ENCODE measurements around the gene CBL. TPM values are rescaled to one million over a fixed set of nuclear protein-coding genes. Genes with fewer than 3 reads are reported as not detected.

CBL gene
- polyA plus RNA-seq, 1 of the 3 experiments (the other 2 are of a cell fraction) = 9.5 TPM

DNA sequence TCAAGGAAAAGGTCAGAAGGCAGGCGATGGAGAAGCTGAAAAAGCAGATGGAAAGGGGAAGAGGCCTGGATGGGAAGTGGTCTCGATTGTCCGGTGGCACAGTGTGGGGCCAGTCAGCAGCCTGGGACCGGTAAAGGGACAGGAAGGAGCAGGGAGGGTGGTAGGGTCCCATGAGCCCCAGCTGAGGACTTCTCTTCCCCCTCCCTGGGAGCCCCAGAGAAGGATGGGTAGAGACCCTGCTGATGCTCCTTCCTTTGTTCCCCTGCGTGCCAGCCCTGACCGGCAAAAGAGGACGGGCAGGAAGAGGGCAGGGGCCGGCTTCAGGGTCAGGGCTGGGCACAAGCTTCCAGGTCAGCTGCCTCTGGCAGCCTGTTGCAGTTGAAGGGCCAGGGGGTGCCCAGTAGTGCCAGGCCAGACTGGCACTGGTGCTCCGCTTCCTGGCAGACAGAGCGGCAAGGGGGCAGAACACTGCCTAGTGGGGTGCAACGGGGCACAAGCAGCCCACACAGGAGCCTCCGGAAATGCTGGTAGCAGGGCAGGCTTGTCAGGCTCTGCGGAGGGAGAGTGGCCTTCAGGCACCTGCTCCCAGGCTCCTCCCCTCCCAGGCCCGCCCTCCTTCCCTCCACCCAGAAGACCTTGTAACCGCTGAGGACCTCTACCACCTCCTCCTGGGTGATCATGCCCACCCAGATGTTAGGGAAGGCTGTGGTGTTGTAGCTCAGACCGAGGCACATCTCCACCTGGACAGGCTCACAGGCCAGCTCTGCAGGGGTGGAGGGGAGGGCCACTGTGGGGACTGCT lies 135.3 kb downstream of the CBL start:
- H3K9me2 ChIP-seq = no peaks in the 10 kb centered on the region
- H3F3A ChIP-seq (replicated peaks; ENCODE audit: insufficient read depth) = peaks cover 6% of the 10 kb centered on the region
- ChIA-PET CTCF (interaction anchor here (0.7 to 8.6 kb wide), 8 partner anchors 11 to 227 kb away, joined by 3 to 191 read pairs (median 46); no protein-coding TSS in a partner anchor), POLR2A (interaction anchor here (0.7 kb wide), 1 partner anchor 247 kb away, joined by 3 read pairs; no protein-coding TSS in a partner anchor)
- H3K36me3 ChIP-seq (replicated peaks in 1 of 2; ENCODE audit: control insufficient read depth in 1 of 2, insufficient read depth in 2 of 2, low read length in 1 of 2) = peaks cover 0 to 8% of the 10 kb centered on the region in 2 experiments
- no peak overlapping the region for H2AFZ ChIP-seq (ENCODE audit: low read depth)
- no peaks in the 10 kb centered on the region for H3K9me3 ChIP-seq
- H3K4me2 ChIP-seq = no peak overlapping the region
- WGBS (ENCODE audit: low lambda C conversion rate) = 95% methylated on average over 7 of the region's 16 CpGs
- no peak for DNase-seq
- H4K20me1 ChIP-seq (ENCODE audit: insufficient read depth) = no peaks in the 10 kb centered on the region
- H3K4me3 ChIP-seq (ENCODE audit: low read depth in 2 of 2, low read length in 1 of 2) = no peak overlapping the region
- H3K27ac ChIP-seq (ENCODE audit: low read depth in 2 of 2, low read length in 1 of 2) = no peak overlapping the region
- no peaks in the 10 kb centered on the region for H3K27me3 ChIP-seq (ENCODE audit: insufficient read depth)
- peaks cover 11% of the 10 kb centered on the region; the same call in 1 of the 2 replicates for H3K79me2 ChIP-seq (ENCODE audit: insufficient read depth)
- H3K4me1 ChIP-seq (ENCODE audit: control insufficient read depth in 1 of 2, insufficient read depth in 2 of 2, low read depth in 1 of 2, low read length in 1 of 2) = peaks cover 16 to 29% of the 10 kb centered on the region in 2 experiments; a peak in 3 of 4 replicates
- TF ChIP-seq GATA2 (CRISPR knock-in tag; IDR thresholded peaks at IDR 0.05) (no peak), ELF1 (IDR thresholded peaks at IDR 0.05) (no peak)
- no peak overlapping the region for H3K9ac ChIP-seq

DNA sequence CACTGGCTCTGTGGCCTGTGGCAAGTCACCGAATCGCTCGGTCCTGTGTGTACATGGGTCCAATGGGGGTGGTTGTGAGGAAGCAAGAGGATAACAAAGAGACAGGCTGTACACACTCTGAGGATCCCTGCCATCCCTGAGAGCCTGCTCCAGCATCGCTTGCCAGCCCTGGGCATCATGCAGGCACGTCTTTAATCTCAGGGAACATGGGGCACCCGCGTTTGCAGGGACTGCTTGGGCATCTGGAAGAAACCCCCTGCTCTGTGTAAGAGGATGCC lies 135.8 kb downstream of the CBL start:
- H3F3A ChIP-seq (replicated peaks; ENCODE audit: insufficient read depth) = peaks cover 6% of the 10 kb centered on the region
- no peaks in the 10 kb centered on the region for H3K9me3 ChIP-seq
- ChIA-PET POLR2A (no interaction called here), CTCF (interaction anchor here (0.7 to 8.6 kb wide), 5 partner anchors 15 to 226 kb away, joined by 3 to 191 read pairs (median 90); no protein-coding TSS in a partner anchor)
- H2AFZ ChIP-seq (ENCODE audit: low read depth) = no peak overlapping the region
- H3K4me1 ChIP-seq (ENCODE audit: control insufficient read depth in 1 of 2, insufficient read depth in 2 of 2, low read depth in 1 of 2, low read length in 1 of 2) = peaks cover 16 to 28% of the 10 kb centered on the region in 2 experiments; a peak in 3 of 4 replicates
- H3K79me2 ChIP-seq (ENCODE audit: insufficient read depth) = peaks cover 6% of the 10 kb centered on the region; the same call in 1 of the 2 replicates
- WGBS (ENCODE audit: low lambda C conversion rate) = 89% methylated on average over 3 of the region's 7 CpGs
- peaks cover 0 to 3% of the 10 kb centered on the region in 2 experiments for H3K36me3 ChIP-seq (replicated peaks in 1 of 2; ENCODE audit: control insufficient read depth in 1 of 2, insufficient read depth in 2 of 2, low read length in 1 of 2)
- no peaks in the 10 kb centered on the region for H3K27me3 ChIP-seq (ENCODE audit: insufficient read depth)
- no peak overlapping the region for H3K4me2 ChIP-seq
- no peaks in the 10 kb centered on the region for H3K9me2 ChIP-seq
- H3K4me3 ChIP-seq (ENCODE audit: low read depth in 2 of 2, low read length in 1 of 2) = no peak overlapping the region
- H3K27ac ChIP-seq (ENCODE audit: low read depth in 2 of 2, low read length in 1 of 2) = no peak overlapping the region
- H3K9ac ChIP-seq = no peak overlapping the region
- no peaks in the 10 kb centered on the region for H4K20me1 ChIP-seq (ENCODE audit: insufficient read depth)
- TF ChIP-seq, protein P1, sequence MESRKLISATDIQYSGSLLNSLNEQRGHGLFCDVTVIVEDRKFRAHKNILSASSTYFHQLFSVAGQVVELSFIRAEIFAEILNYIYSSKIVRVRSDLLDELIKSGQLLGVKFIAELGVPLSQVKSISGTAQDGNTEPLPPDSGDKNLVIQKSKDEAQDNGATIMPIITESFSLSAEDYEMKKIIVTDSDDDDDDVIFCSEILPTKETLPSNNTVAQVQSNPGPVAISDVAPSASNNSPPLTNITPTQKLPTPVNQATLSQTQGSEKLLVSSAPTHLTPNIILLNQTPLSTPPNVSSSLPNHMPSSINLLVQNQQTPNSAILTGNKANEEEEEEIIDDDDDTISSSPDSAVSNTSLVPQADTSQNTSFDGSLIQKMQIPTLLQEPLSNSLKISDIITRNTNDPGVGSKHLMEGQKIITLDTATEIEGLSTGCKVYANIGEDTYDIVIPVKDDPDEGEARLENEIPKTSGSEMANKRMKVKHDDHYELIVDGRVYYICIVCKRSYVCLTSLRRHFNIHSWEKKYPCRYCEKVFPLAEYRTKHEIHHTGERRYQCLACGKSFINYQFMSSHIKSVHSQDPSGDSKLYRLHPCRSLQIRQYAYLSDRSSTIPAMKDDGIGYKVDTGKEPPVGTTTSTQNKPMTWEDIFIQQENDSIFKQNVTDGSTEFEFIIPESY (IDR thresholded peaks at IDR 0.05; ENCODE audit: borderline replicate concordance, low read depth) = no peak
- TF ChIP-seq YY1 (IDR thresholded peaks at IDR 0.05; ENCODE audit: low read depth) = no peak
- no peak for TF ChIP-seq NRF1 (IDR thresholded peaks at IDR 0.05; ENCODE audit: low read depth, low read length)
- no peak for TF ChIP-seq MEF2A (IDR thresholded peaks at IDR 0.05; ENCODE audit: borderline replicate concordance, low read depth)
- no peak for DNase-seq

DNA sequence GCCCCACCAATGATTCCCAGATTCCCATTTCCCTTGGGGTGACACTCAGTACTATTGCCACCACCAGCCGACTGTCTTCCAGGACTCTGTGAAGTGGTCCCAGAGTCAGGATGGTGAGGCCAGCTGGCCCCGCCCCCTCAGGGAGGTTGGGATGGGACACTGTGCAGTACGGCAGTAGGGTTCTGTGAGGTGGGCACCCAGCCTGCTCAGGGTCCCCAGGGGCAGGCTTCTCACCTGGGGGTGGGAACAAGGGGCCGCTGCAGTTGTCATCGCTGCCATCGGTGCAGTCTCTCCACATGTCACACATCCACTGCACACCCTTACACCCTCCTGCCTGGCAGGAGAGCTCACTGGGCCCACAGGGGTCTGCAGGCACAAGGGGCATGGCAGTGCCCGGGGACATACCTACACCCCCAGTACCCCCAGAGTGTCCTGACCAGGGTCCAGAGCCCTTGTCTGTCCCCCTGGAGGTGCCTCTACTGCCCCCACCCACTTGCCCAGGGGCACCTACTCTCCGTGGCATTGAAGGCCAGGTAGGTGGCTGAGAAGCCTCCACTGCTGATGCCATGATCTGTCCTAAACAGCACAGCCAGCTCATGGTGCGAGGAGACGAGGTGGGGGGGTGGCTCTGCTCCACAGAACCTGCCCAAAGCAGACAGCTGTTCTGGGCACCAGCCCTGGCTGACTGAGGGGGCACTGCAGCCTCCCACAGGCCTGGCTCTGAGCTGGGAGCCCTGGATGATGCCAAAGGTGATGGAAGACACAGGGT lies 136.4 kb downstream of the CBL start:
- ChIA-PET CTCF (interaction anchor here (0.7 to 8.6 kb wide), 6 partner anchors 15 to 226 kb away, joined by 3 to 191 read pairs (median 46); partner anchors contain the start of gene USP2), POLR2A (no interaction called here)
- Histone ChIP-seq H2AFZ (ENCODE audit: low read depth) (no peak overlapping the region), H4K20me1 (ENCODE audit: insufficient read depth) (no peaks in the 10 kb centered on the region), H3K36me3 (replicated peaks in 1 of 2; ENCODE audit: control insufficient read depth in 1 of 2, insufficient read depth in 2 of 2, low read length in 1 of 2) (no peaks in the 10 kb centered on the region), H3K27ac (ENCODE audit: low read depth in 2 of 2, low read length in 1 of 2) (no peak overlapping the region), H3K4me3 (ENCODE audit: low read depth in 2 of 2, low read length in 1 of 2) (no peak overlapping the region), H3K4me1 (ENCODE audit: control insufficient read depth in 1 of 2, insufficient read depth in 2 of 2, low read depth in 1 of 2, low read length in 1 of 2) (peaks cover 10 to 23% of the 10 kb centered on the region in 2 experiments; a peak in 3 of 4 replicates), H3K9me3 (no peaks in the 10 kb centered on the region), H3K4me2 (no peak overlapping the region), H3K79me2 (ENCODE audit: insufficient read depth) (no peaks in the 10 kb centered on the region; the same call in 1 of the 2 replicates), H3F3A (replicated peaks; ENCODE audit: insufficient read depth) (peaks cover 6% of the 10 kb centered on the region), H3K9ac (no peak overlapping the region), H3K9me2 (no peaks in the 10 kb centered on the region), H3K27me3 (ENCODE audit: insufficient read depth) (no peaks in the 10 kb centered on the region; the same call in 1 of the 2 replicates)
- TF ChIP-seq EP300 (IDR thresholded peaks at IDR 0.05; ENCODE audit: borderline replicate concordance in 1 of 2, low read depth in 1 of 2, low read length in 1 of 2) = no peak
- no peak for TF ChIP-seq TAF1 (IDR thresholded peaks at IDR 0.05; ENCODE audit: borderline replicate concordance, low read depth, low read length)
- TF ChIP-seq, protein P2, sequence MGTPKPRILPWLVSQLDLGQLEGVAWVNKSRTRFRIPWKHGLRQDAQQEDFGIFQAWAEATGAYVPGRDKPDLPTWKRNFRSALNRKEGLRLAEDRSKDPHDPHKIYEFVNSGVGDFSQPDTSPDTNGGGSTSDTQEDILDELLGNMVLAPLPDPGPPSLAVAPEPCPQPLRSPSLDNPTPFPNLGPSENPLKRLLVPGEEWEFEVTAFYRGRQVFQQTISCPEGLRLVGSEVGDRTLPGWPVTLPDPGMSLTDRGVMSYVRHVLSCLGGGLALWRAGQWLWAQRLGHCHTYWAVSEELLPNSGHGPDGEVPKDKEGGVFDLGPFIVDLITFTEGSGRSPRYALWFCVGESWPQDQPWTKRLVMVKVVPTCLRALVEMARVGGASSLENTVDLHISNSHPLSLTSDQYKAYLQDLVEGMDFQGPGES (IDR thresholded peaks at IDR 0.05; ENCODE audit: low read depth, low read length) = no peak
- TF ChIP-seq, protein P3, sequence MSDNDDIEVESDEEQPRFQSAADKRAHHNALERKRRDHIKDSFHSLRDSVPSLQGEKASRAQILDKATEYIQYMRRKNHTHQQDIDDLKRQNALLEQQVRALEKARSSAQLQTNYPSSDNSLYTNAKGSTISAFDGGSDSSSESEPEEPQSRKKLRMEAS (IDR thresholded peaks at IDR 0.05; ENCODE audit: low read depth) = no peak
- TF ChIP-seq SIN3A (IDR thresholded peaks at IDR 0.05; ENCODE audit: borderline replicate concordance, low read depth, low read length) = no peak
- TF ChIP-seq, protein P4, sequence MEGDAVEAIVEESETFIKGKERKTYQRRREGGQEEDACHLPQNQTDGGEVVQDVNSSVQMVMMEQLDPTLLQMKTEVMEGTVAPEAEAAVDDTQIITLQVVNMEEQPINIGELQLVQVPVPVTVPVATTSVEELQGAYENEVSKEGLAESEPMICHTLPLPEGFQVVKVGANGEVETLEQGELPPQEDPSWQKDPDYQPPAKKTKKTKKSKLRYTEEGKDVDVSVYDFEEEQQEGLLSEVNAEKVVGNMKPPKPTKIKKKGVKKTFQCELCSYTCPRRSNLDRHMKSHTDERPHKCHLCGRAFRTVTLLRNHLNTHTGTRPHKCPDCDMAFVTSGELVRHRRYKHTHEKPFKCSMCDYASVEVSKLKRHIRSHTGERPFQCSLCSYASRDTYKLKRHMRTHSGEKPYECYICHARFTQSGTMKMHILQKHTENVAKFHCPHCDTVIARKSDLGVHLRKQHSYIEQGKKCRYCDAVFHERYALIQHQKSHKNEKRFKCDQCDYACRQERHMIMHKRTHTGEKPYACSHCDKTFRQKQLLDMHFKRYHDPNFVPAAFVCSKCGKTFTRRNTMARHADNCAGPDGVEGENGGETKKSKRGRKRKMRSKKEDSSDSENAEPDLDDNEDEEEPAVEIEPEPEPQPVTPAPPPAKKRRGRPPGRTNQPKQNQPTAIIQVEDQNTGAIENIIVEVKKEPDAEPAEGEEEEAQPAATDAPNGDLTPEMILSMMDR (IDR thresholded peaks at IDR 0.05) = no peak
- no peak for DNase-seq
- WGBS (ENCODE audit: low lambda C conversion rate) = 81% methylated on average over 5 of the region's 10 CpGs
